ENCODE data around the gene MICU1.

GRCh38 chr10:72470666-72471065 lies 155.2 kb downstream of the MICU1 start:
- TF ChIP-seq CHD2 (IDR thresholded peaks at IDR 0.05; ENCODE audit: low read length, partially characterized antibody) (no peak), FOSL2 (IDR thresholded peaks at IDR 0.05) (no peak), FOSL2 (CRISPR knock-in tag; IDR thresholded peaks at IDR 0.05) (no peak), POLR2A (IDR thresholded peaks at IDR 0.05; ENCODE audit: low read length) (no peak), HOXA7 (CRISPR knock-in tag; IDR thresholded peaks at IDR 0.05) (no peak), CEBPB (IDR thresholded peaks at IDR 0.05) (no peak), JUNB (IDR thresholded peaks at IDR 0.05) (no peak), EHMT2 (IDR thresholded peaks at IDR 0.05; ENCODE audit: low read depth) (no peak), SMC3 (IDR thresholded peaks at IDR 0.05) (no peak), EP300 (IDR thresholded peaks at IDR 0.05) (no peak), MAX (IDR thresholded peaks at IDR 0.05) (no peak), SREBF2 (IDR thresholded peaks at IDR 0.05) (no peak), RAD21 (conservative IDR thresholded peaks at IDR 0.05 in 1 of 2, IDR thresholded peaks at IDR 0.05 in 1 of 2) (no peak)
- TF ChIP-seq, protein P1, sequence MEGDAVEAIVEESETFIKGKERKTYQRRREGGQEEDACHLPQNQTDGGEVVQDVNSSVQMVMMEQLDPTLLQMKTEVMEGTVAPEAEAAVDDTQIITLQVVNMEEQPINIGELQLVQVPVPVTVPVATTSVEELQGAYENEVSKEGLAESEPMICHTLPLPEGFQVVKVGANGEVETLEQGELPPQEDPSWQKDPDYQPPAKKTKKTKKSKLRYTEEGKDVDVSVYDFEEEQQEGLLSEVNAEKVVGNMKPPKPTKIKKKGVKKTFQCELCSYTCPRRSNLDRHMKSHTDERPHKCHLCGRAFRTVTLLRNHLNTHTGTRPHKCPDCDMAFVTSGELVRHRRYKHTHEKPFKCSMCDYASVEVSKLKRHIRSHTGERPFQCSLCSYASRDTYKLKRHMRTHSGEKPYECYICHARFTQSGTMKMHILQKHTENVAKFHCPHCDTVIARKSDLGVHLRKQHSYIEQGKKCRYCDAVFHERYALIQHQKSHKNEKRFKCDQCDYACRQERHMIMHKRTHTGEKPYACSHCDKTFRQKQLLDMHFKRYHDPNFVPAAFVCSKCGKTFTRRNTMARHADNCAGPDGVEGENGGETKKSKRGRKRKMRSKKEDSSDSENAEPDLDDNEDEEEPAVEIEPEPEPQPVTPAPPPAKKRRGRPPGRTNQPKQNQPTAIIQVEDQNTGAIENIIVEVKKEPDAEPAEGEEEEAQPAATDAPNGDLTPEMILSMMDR (IDR thresholded peaks at IDR 0.05), result no peak
- TF ChIP-seq, protein P2, sequence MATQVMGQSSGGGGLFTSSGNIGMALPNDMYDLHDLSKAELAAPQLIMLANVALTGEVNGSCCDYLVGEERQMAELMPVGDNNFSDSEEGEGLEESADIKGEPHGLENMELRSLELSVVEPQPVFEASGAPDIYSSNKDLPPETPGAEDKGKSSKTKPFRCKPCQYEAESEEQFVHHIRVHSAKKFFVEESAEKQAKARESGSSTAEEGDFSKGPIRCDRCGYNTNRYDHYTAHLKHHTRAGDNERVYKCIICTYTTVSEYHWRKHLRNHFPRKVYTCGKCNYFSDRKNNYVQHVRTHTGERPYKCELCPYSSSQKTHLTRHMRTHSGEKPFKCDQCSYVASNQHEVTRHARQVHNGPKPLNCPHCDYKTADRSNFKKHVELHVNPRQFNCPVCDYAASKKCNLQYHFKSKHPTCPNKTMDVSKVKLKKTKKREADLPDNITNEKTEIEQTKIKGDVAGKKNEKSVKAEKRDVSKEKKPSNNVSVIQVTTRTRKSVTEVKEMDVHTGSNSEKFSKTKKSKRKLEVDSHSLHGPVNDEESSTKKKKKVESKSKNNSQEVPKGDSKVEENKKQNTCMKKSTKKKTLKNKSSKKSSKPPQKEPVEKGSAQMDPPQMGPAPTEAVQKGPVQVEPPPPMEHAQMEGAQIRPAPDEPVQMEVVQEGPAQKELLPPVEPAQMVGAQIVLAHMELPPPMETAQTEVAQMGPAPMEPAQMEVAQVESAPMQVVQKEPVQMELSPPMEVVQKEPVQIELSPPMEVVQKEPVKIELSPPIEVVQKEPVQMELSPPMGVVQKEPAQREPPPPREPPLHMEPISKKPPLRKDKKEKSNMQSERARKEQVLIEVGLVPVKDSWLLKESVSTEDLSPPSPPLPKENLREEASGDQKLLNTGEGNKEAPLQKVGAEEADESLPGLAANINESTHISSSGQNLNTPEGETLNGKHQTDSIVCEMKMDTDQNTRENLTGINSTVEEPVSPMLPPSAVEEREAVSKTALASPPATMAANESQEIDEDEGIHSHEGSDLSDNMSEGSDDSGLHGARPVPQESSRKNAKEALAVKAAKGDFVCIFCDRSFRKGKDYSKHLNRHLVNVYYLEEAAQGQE (IDR thresholded peaks at IDR 0.05), result no peak

Measured in A549 (cell line).